ENCODE results near the gene PLK3.

PLK3 gene

DNA sequence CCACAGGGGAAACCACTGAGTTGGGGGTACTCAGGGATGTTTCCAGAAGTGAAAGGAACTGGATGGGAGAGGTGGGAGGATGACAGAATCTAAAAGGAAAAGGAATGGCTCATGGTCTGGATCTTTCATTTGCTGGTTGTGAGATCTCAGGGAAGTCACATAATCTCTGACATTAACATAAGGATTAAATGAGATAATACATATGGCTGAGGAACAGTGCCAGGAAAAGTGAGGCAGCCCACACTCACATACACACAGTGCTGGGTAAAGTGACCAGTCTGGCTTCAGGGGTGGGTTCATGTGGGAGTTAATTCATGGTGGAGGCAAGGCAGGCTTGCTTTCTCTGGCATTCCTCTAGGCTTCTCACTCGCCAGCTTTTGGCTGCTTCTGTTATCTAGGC is 46.8 kb downstream of the PLK3 start:
- TF ChIP-seq, protein P1, sequence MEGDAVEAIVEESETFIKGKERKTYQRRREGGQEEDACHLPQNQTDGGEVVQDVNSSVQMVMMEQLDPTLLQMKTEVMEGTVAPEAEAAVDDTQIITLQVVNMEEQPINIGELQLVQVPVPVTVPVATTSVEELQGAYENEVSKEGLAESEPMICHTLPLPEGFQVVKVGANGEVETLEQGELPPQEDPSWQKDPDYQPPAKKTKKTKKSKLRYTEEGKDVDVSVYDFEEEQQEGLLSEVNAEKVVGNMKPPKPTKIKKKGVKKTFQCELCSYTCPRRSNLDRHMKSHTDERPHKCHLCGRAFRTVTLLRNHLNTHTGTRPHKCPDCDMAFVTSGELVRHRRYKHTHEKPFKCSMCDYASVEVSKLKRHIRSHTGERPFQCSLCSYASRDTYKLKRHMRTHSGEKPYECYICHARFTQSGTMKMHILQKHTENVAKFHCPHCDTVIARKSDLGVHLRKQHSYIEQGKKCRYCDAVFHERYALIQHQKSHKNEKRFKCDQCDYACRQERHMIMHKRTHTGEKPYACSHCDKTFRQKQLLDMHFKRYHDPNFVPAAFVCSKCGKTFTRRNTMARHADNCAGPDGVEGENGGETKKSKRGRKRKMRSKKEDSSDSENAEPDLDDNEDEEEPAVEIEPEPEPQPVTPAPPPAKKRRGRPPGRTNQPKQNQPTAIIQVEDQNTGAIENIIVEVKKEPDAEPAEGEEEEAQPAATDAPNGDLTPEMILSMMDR (IDR thresholded peaks at IDR 0.05) = no peak
- H3K4me3 ChIP-seq = no peak overlapping the region

DNA sequence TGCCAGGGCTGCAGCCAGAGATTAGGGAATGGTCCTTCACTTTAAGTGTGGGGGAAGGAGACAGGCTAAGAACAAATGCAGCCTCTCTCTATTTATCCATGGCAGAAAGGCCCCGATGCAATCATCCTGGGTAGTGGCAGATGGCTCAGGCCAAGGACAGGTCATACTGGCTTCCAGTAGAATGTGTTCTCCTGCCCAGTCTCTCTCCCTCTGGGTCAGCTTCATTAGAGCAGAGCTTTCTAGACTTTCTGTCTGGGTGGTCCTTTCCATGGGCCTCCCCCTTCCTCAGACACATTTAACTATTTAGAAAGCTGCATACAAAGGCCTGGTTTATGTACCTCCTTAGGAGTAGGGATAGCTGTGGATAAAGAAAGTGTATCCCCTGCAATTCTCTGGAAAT is 47.7 kb downstream of the PLK3 start:
- H3K4me3 ChIP-seq = no peak overlapping the region
- DNase-seq (ENCODE audit: low spot score) = no peak
- H3K27ac ChIP-seq = no peak overlapping the region
- TF ChIP-seq, protein P1 (IDR thresholded peaks at IDR 0.05) = no peak

More for the DNA sequence above, 46.8 kb downstream of the PLK3 start:
- DNase-seq (ENCODE audit: low spot score) = no peak
- H3K27ac ChIP-seq = no peak overlapping the region

DNA sequence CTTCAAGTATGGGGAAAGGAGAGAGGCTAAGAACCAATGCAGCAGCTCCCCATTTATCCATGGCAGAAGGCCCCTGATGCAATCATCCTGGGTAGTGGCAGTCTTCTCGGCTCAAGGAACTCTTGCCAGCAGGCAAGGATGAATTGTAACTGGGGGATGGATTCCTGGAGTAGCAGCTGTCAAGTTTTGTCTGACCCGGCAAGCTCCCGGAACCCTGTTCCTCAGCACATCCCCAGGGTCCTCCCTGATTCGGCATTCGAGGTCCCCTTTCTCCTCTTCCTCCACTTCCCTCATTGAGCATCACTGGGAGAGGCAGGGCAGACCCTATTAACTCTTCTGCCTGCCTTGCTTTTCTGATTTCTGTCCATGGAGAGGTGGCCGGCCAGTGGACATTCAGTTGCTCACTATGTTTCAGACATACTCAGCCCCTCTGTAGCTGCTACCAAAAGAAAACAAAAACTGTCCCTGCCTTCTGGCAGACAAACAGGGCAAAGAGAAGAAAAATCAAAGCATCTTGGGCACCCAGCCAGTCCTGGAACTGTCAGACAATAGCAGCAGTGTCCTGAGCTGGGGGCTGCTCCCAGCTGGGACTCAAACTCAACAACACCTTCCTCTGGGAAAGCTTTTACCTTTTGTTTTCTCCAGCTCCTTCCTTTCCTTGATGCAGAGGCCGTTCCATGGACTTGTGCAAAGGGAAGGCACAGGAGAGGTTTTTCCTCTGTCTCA is 48.4 kb downstream of the PLK3 start:
- TF ChIP-seq, protein P1 (IDR thresholded peaks at IDR 0.05) = no peak
- Histone ChIP-seq H3K27ac (no peak overlapping the region), H3K4me3 (no peak overlapping the region)
- no peak for DNase-seq (ENCODE audit: low spot score)

DNA sequence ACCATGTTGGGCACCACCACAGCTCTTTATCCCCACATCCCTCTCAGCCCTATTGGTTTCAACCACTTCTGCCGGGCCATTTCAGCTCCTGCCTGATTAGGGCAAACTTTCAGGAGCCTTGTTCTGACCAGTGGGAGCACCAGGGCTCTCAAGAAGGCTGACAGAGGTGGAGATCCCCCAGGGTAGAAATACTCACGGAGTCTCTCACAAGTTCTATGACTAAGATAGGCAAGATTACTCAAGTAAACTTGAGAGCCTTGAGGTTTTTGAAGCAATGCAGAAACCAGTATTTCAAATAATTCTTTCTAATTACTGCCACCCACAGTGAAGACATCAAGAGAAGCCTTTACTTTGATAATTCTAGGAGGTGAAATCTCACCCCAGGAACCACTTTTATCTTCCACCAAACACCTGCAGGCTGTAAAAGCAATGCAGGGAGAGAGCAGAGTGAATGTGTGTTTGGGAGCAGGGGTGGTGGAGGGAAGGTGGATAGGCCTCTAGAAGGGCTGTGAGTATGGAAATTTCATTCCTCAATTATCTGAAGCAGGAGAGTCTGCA is 49.5 kb downstream of the PLK3 start:
- no peak overlapping the region for H3K4me3 ChIP-seq
- H3K27ac ChIP-seq = peak overlapping the region in 1 of 2 donors; percentile 9
- no peak for DNase-seq (ENCODE audit: low spot score)
- TF ChIP-seq, protein P1 (IDR thresholded peaks at IDR 0.05) = no peak

DNA sequence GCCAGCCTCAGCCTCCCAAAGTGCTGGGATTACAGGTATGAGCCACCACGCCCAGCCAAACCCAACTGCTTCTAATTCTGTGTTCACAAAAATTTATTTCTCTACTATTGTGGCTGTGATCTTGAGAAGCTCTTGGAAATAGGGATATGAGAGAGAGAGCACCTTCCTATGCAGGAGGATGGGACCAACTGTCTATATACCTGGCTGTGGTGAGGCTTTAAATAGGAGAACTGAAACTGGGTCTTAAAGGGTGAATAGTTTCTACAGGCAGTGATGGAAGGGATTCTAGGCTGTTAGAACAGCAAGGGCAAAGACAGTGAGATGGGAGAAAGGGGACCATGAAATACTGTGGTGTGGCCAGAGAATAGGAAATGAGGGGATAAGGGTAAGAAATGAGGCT is 51.1 kb downstream of the PLK3 start:
- DNase-seq (ENCODE audit: low spot score) = no peak
- TF ChIP-seq, protein P1 (IDR thresholded peaks at IDR 0.05) = no peak

DNA sequence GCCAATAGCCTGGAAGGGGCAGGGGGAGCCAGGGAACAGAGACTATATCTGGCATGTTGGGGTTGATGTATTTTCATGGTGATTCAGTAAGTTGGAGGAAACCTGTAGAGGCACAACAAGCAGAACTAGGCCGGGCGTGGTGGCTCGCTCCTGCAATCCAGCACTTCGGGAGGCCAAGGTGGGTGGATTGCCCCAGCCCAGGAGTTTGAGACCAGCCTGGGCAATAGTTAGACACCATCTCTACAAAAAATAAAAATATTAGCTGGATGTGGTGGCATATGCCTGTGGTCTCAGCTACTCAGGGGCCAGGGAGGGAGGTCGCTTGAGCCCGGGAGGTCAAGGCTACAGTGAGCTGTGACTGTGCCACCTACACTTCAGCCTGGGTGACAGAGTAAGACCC is 53.0 kb downstream of the PLK3 start:
- Histone ChIP-seq H3K4me3 (no peak overlapping the region), H3K27ac (no peak overlapping the region)
- TF ChIP-seq, protein P1 (IDR thresholded peaks at IDR 0.05) = no peak
- DNase-seq (ENCODE audit: low spot score) = no peak

More for the DNA sequence above, 51.1 kb downstream of the PLK3 start:
- Histone ChIP-seq H3K4me3 (no peak overlapping the region), H3K27ac (no peak overlapping the region)

DNA sequence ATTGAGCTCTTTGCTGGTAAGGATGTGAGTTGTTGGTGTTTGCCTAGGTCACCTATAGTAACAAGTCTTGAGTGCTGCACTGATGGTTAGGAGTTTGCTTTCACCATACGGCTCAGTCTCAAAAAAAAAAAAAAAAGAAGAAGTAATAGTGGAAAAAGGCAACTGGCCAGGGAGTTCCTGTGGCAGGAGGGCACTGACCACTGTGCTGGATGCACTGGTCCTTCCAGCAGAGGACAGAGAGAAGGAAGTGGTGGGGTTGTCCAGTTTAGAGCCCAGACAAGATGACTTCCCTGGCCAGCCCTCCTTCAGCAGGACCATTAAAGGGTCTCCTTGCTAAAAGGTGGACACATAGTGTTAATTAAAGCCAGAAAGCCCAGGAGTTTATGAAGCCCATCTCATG is 54.8 kb downstream of the PLK3 start:
- no peak for DNase-seq (ENCODE audit: low spot score)
- Histone ChIP-seq H3K27ac (no peak overlapping the region), H3K4me3 (no peak overlapping the region)
- TF ChIP-seq, protein P1 (IDR thresholded peaks at IDR 0.05) = no peak
